ENCODE results near the gene NRXN3.

The NRXN3 gene

GRCh38 chr14:79661752-79662151 is 1491.6 kb downstream of the NRXN3 start:
- no peak for DNase-seq (ENCODE audit: low read depth)
- H3K4me3 ChIP-seq (ENCODE audit: low read depth, low read length): no peak overlapping the region
- TF ChIP-seq CTCF (IDR thresholded peaks at IDR 0.05; ENCODE audit: low read depth, low read length, missing control alignments): no peak

- no peak for DNase-seq (ENCODE audit: low read depth)
- TF ChIP-seq CTCF (IDR thresholded peaks at IDR 0.05; ENCODE audit: low read depth, low read length, missing control alignments): no peak
- H3K4me3 ChIP-seq (ENCODE audit: low read depth, low read length): no peak overlapping the region
Measured at GRCh38 chr14:79663453-79663852, 1493.3 kb downstream of the NRXN3 start.

- no peak for DNase-seq (ENCODE audit: low read depth)
- no peak for TF ChIP-seq CTCF (IDR thresholded peaks at IDR 0.05; ENCODE audit: low read depth, low read length, missing control alignments)
- H3K4me3 ChIP-seq (ENCODE audit: low read depth, low read length): no peak overlapping the region
Measured at GRCh38 chr14:79665556-79665955, 1495.4 kb downstream of the NRXN3 start.

GRCh38 chr14:79668951-79669350 is 1498.8 kb downstream of the NRXN3 start:
- no peak for TF ChIP-seq CTCF (IDR thresholded peaks at IDR 0.05; ENCODE audit: low read depth, low read length, missing control alignments)
- H3K4me3 ChIP-seq (ENCODE audit: low read depth, low read length): no peak overlapping the region
- DNase-seq (ENCODE audit: low read depth): no peak

- no peak for TF ChIP-seq CTCF (IDR thresholded peaks at IDR 0.05; ENCODE audit: low read depth, low read length, missing control alignments)
- DNase-seq (ENCODE audit: low read depth): no peak
- H3K4me3 ChIP-seq (ENCODE audit: low read depth, low read length): no peak overlapping the region
Measured at GRCh38 chr14:79670811-79671210, 1500.6 kb downstream of the NRXN3 start.

GRCh38 chr14:79680087-79680486 is 1509.9 kb downstream of the NRXN3 start:
- no peak for DNase-seq (ENCODE audit: low read depth)
- no peak for TF ChIP-seq CTCF (IDR thresholded peaks at IDR 0.05; ENCODE audit: low read depth, low read length, missing control alignments)
- H3K4me3 ChIP-seq (ENCODE audit: low read depth, low read length): no peak overlapping the region

- DNase-seq (ENCODE audit: low read depth): no peak
- no peak overlapping the region for H3K4me3 ChIP-seq (ENCODE audit: low read depth, low read length)
- no peak for TF ChIP-seq CTCF (IDR thresholded peaks at IDR 0.05; ENCODE audit: low read depth, low read length, missing control alignments)
Measured at GRCh38 chr14:79686196-79686595, 1516.0 kb downstream of the NRXN3 start.
